Mesothelial cell of epicardium (in vitro differentiated cells): Measurements from ENCODE around the gene MGRN1. TPM values are rescaled to one million over a fixed set of nuclear protein-coding genes. Genes with fewer than 3 reads are reported as not detected.

Source experiments
- DNase-seq, 2 experiments: peaks; one replicate each; pipeline ENCODE4 v3.0.0; 2021; ENCODE audit warnings: low spot score in 2 of 2; ENCODE audit not compliant: unreplicated experiment in 2 of 2
- H3K27ac Mint-ChIP-seq: 2 replicates; pipeline ENCODE4 v1.8.0; 2021; ENCODE audit warnings: mixed read lengths
- H3K27me3 Mint-ChIP-seq: 2 replicates; pipeline ENCODE4 v1.8.0; 2021; ENCODE audit warnings: low read depth, mixed read lengths
- H3K36me3 Mint-ChIP-seq: 2 replicates; pipeline ENCODE4 v1.8.0; 2021; ENCODE audit warnings: mixed read lengths
- H3K4me1 Mint-ChIP-seq: 2 replicates; pipeline ENCODE4 v1.8.0; 2021; ENCODE audit warnings: mixed read lengths
- H3K4me3 Mint-ChIP-seq: 2 replicates; pipeline ENCODE4 v1.8.0; 2021; ENCODE audit warnings: mild to moderate bottlenecking, moderate library complexity, mixed read lengths
- H3K9me3 Mint-ChIP-seq: 2 replicates; pipeline ENCODE4 v1.8.0; 2021; ENCODE audit warnings: mixed read lengths
- CTCF ChIP-seq: fragments of 200-600 bp; sonication (generic); IDR thresholded peaks from one replicate; pipeline ENCODE4 v1.5.0; 2021; ENCODE audit warnings: antibody characterized with exemption; ENCODE audit not compliant: unreplicated experiment
- total RNA-seq: library from RNA; stranded (reverse); gene quantifications from 3 replicates; pipeline ENCODE4 v1.2.1, GENCODE V29; 2021

Gene MGRN1
- total RNA-seq, 1 donor from 2014 or later, result 110 TPM

- Mint-ChIP-seq H3K27ac (peak overlapping the region; percentile 73), H3K36me3 (peaks cover 2% of the 10 kb centered on the region), H3K4me1 (peaks cover 3% of the 10 kb centered on the region), H3K4me3 (peak overlapping the region; percentile 34), H3K27me3 (no peaks in the 10 kb centered on the region), H3K9me3 (no peaks in the 10 kb centered on the region)
- TF ChIP-seq CTCF, result no peak
- DNase-seq, result no peak
Measured at GRCh38 chr16:4690946-4691665, 66.5 kb downstream of the MGRN1 start.

- H3K27ac Mint-ChIP-seq, result no peak overlapping the region
- no peaks in the 10 kb centered on the region for H3K27me3 Mint-ChIP-seq
- peaks cover 3% of the 10 kb centered on the region for H3K4me1 Mint-ChIP-seq
- DNase-seq, result no peak
- H3K36me3 Mint-ChIP-seq, result peaks cover 2% of the 10 kb centered on the region
- no peaks in the 10 kb centered on the region for H3K9me3 Mint-ChIP-seq
- peak overlapping the region; percentile 34 for H3K4me3 Mint-ChIP-seq
- TF ChIP-seq CTCF, result no peak
Measured at GRCh38 chr16:4691666-4692412, 67.2 kb downstream of the MGRN1 start.

GRCh38 chr16:4692460-4693295, 68.1 kb downstream of the MGRN1 start:
- Mint-ChIP-seq H3K9me3 (no peaks in the 10 kb centered on the region), H3K27me3 (no peaks in the 10 kb centered on the region), H3K27ac (peak overlapping the region; percentile 39), H3K4me3 (peak overlapping the region; percentile 77), H3K36me3 (peaks cover 2% of the 10 kb centered on the region), H3K4me1 (peaks cover 3% of the 10 kb centered on the region)
- DNase-seq, result no peak
- no peak for TF ChIP-seq CTCF

GRCh38 chr16:4693296-4693955, 68.8 kb downstream of the MGRN1 start, which contains the start of gene NUDT16L1:
Gene NUDT16L1 (plus strand): TSS chr16:4693562. CDS start chr16:4693727, 165 bp downstream.
- H3K4me1 Mint-ChIP-seq, result peaks cover 3% of the 10 kb centered on the region
- H3K27ac Mint-ChIP-seq, result peak within 1 kb of the TSS; percentile 87
- H3K9me3 Mint-ChIP-seq, result no peaks in the 10 kb centered on the region
- no peak for TF ChIP-seq CTCF
- no peaks in the 10 kb centered on the region for H3K27me3 Mint-ChIP-seq
- peak; percentile 95 to 97 for DNase-seq
- peak within 1 kb of the TSS; percentile 77 for H3K4me3 Mint-ChIP-seq
- H3K36me3 Mint-ChIP-seq, result peaks cover 2% of the 10 kb centered on the region

GRCh38 chr16:4693956-4694641, 69.5 kb downstream of the MGRN1 start:
- TF ChIP-seq CTCF, result no peak
- peak in 1 of 2 experiments; percentile 56 for DNase-seq
- peak overlapping the region; percentile 77 for H3K4me3 Mint-ChIP-seq
- H3K27me3 Mint-ChIP-seq, result no peaks in the 10 kb centered on the region
- peak overlapping the region; percentile 87 for H3K27ac Mint-ChIP-seq
- H3K9me3 Mint-ChIP-seq, result no peaks in the 10 kb centered on the region
- peaks cover 4% of the 10 kb centered on the region for H3K36me3 Mint-ChIP-seq
- peaks cover 3% of the 10 kb centered on the region for H3K4me1 Mint-ChIP-seq
